GM12878 (cell line): ENCODE results near the gene PPIP5K2.

ENCODE experiments used
- CTCF ChIP-seq, 3 experiments: IDR thresholded peaks in 2 of 3; conservative IDR thresholded peaks in 1 of 3; 2 replicates each; pipeline ENCODE4 v1.5.1; 2011; ENCODE audit warnings: low read depth in 3 of 3, low read length in 3 of 3, mild to moderate bottlenecking in 3 of 3, control low read depth in 2 of 3, moderate library complexity in 2 of 3, inconsistent platforms in 1 of 3, mixed read lengths in 1 of 3; ENCODE audit not compliant: control insufficient read depth in 2 of 3, insufficient read depth in 1 of 3; ENCODE audit errors: extremely low read depth in 1 of 3
- FOXK2 ChIP-seq: fragments of 450-650 bp; IDR thresholded peaks from 2 replicates; pipeline ENCODE4 v1.6.1; 2017; ENCODE audit warnings: mild to moderate bottlenecking, moderate library complexity
- NR2F1 ChIP-seq: fragments of 450-650 bp; conservative IDR thresholded peaks from 2 replicates; pipeline ENCODE4 v1.6.1; 2017; ENCODE audit warnings: mild to moderate bottlenecking
- PBX3 ChIP-seq: IDR thresholded peaks from 2 replicates; pipeline ENCODE4 v1.6.1; 2011; ENCODE audit warnings: mild to moderate bottlenecking, low read depth, low read length, moderate library complexity; ENCODE audit not compliant: insufficient replicate concordance
- PKNOX1 ChIP-seq: fragments of 450-650 bp; IDR thresholded peaks from 2 replicates; pipeline ENCODE4 v1.6.1; 2016; ENCODE audit warnings: mild to moderate bottlenecking
- POLR2A ChIP-seq: IDR thresholded peaks from 2 replicates; pipeline ENCODE4 v1.6.1; 2011; ENCODE audit warnings: low read depth, mild to moderate bottlenecking, low read length
- POLR2AphosphoS5 ChIP-seq: IDR thresholded peaks from 2 replicates; pipeline ENCODE4 v1.6.1; 2011; ENCODE audit warnings: mild to moderate bottlenecking, low read length, inconsistent platforms
- SPI1 ChIP-seq: IDR thresholded peaks from 2 replicates; pipeline ENCODE4 v1.6.1; 2011; ENCODE audit warnings: low read depth, mild to moderate bottlenecking, low read length, moderate library complexity, borderline replicate concordance; ENCODE audit not compliant: insufficient read depth
- YY1 ChIP-seq: IDR thresholded peaks from 2 replicates; pipeline ENCODE4 v1.6.1; 2011; ENCODE audit warnings: low read depth, mild to moderate bottlenecking, low read length
- ZNF274 ChIP-seq: IDR thresholded peaks from one replicate; pipeline ENCODE4 v1.8.0; 2011; ENCODE audit not compliant: insufficient read length, insufficient read depth

- TF ChIP-seq FOXK2 = no peak
- TF ChIP-seq POLR2AphosphoS5 = no peak
- no peak for TF ChIP-seq YY1
- TF ChIP-seq NR2F1 = peak; percentile 92
- no peak for TF ChIP-seq PKNOX1
- no peak for TF ChIP-seq SPI1
- no peak for TF ChIP-seq CTCF (IDR thresholded peaks at IDR 0.05 in 2 of 3, conservative IDR thresholded peaks at IDR 0.05 in 1 of 3; ENCODE audit: control insufficient read depth in 2 of 3, extremely low read depth in 1 of 3, insufficient read depth in 1 of 3, low read depth in 3 of 3, low read length in 3 of 3)
- no peak for TF ChIP-seq PBX3
- no peak for TF ChIP-seq ZNF274
- no peak for TF ChIP-seq POLR2A
These were observed 140.8 kb downstream of the PPIP5K2 start for GRCh38 chr5:103260951-103261350.
